Thymus (tissue), 11 donors: ENCODE data around the gene EPB41L3. TPM values are rescaled to one million over a fixed set of nuclear protein-coding genes. Genes with fewer than 3 reads are reported as not detected.

Experiments used
- DNase-seq, 9 donors: peaks; one replicate each; pipeline ENCODE4 v3.0.0-alpha.2; 2013; ENCODE audit warnings: low spot score in 9 of 9, low read depth in 6 of 9, missing footprints in 1 of 9
- H3K27ac ChIP-seq, 2 donors: one replicate each; pipeline ENCODE4 v1.5.1; 2013; ENCODE audit warnings: control low read depth in 1 of 2, low read depth in 1 of 2, low read length in 1 of 2, mild to moderate bottlenecking in 1 of 2, moderate library complexity in 1 of 2
- H3K27me3 ChIP-seq, 2 donors: one replicate each; pipeline ENCODE4 v1.5.1; 2013; ENCODE audit warnings: low read length in 1 of 2; ENCODE audit not compliant: control insufficient read depth in 2 of 2, insufficient read depth in 1 of 2
- H3K36me3 ChIP-seq, 2 donors: one replicate each; pipeline ENCODE4 v1.5.1; 2013; ENCODE audit warnings: low read length in 1 of 2, mild to moderate bottlenecking in 1 of 2, moderate library complexity in 1 of 2; ENCODE audit not compliant: control insufficient read depth in 2 of 2, insufficient read depth in 2 of 2
- H3K4me1 ChIP-seq, 2 donors: one replicate each; pipeline ENCODE4 v1.5.1; 2013; ENCODE audit warnings: low read length in 2 of 2; ENCODE audit not compliant: control insufficient read depth in 2 of 2, insufficient read depth in 2 of 2
- H3K4me3 ChIP-seq, 2 donors: one replicate each; pipeline ENCODE4 v1.5.1; 2013; ENCODE audit warnings: low read length in 2 of 2, control low read depth in 1 of 2, mild to moderate bottlenecking in 1 of 2
- H3K9me3 ChIP-seq, 2 donors: one replicate each; pipeline ENCODE4 v1.5.1; 2013; ENCODE audit warnings: low read length in 1 of 2, mild to moderate bottlenecking in 1 of 2; ENCODE audit not compliant: control insufficient read depth in 2 of 2, insufficient read depth in 1 of 2
- WGBS: extraction: QIAGEN DNeasy Blood & Tissue Kit; methylation state at CpG from one replicate; pipeline ENCODE4 v1.1.7; 2013; 5-methylcytosine and 5-hydroxymethylcytosine counted together
- polyA plus RNA-seq: library from polyadenylated mRNA; stranded (reverse); fragments of 200-250 nt; gene quantifications from one replicate; pipeline ENCODE4 v1.2.3, GENCODE V29; 2013
- total RNA-seq: library from RNA; stranded (reverse); fragments of 120-200 nt; gene quantifications from one replicate; pipeline ENCODE4 v1.2.4, GENCODE V29; 2013
- donor health status: healthy.

Gene EPB41L3
- total and polyA plus RNA-seq, 2 donors = 17.8 to 31.9 TPM

- no peak for DNase-seq
- no peak overlapping the region for H3K4me3 ChIP-seq
- H3K27me3 ChIP-seq = no peaks in the 10 kb centered on the region
- no peaks in the 10 kb centered on the region for H3K9me3 ChIP-seq
- H3K27ac ChIP-seq = no peak overlapping the region
- H3K36me3 ChIP-seq = no peaks in the 10 kb centered on the region
- H3K4me1 ChIP-seq = no peaks in the 10 kb centered on the region
- WGBS = 95% methylated on average over 4 of the region's 4 CpGs
These were observed 109.4 kb downstream of the EPB41L3 start for GRCh38 chr18:5434425-5434824.

GRCh38 chr18:5431836-5432575 lies 111.8 kb downstream of the EPB41L3 start:
- DNase-seq = no peak
- H3K9me3 ChIP-seq = no peaks in the 10 kb centered on the region
- WGBS = 91% methylated on average over 8 of the region's 8 CpGs
- no peaks in the 10 kb centered on the region for H3K4me1 ChIP-seq
- no peak overlapping the region for H3K4me3 ChIP-seq
- no peaks in the 10 kb centered on the region for H3K27me3 ChIP-seq
- no peak overlapping the region for H3K27ac ChIP-seq
- no peaks in the 10 kb centered on the region for H3K36me3 ChIP-seq

- 96% methylated on average over 7 of the region's 7 CpGs for WGBS
- no peak for DNase-seq
- H3K27ac ChIP-seq = no peak overlapping the region
- no peaks in the 10 kb centered on the region for H3K9me3 ChIP-seq
- H3K4me3 ChIP-seq = no peak overlapping the region
- no peaks in the 10 kb centered on the region for H3K4me1 ChIP-seq
- H3K36me3 ChIP-seq = no peaks in the 10 kb centered on the region
- H3K27me3 ChIP-seq = no peaks in the 10 kb centered on the region
These were observed 113.7 kb downstream of the EPB41L3 start for GRCh38 chr18:5430131-5430530.

GRCh38 chr18:5429681-5430080 lies 114.1 kb downstream of the EPB41L3 start:
- Histone ChIP-seq H3K27ac (no peak overlapping the region), H3K4me3 (no peak overlapping the region), H3K27me3 (no peaks in the 10 kb centered on the region), H3K9me3 (no peaks in the 10 kb centered on the region), H3K36me3 (no peaks in the 10 kb centered on the region), H3K4me1 (no peaks in the 10 kb centered on the region)
- WGBS = 97% methylated on average over 7 of the region's 7 CpGs
- no peak for DNase-seq

- 57% methylated on average over 2 of the region's 2 CpGs for WGBS
- Histone ChIP-seq H3K27ac (no peak overlapping the region), H3K27me3 (no peaks in the 10 kb centered on the region), H3K36me3 (no peaks in the 10 kb centered on the region), H3K4me3 (no peak overlapping the region), H3K4me1 (no peaks in the 10 kb centered on the region), H3K9me3 (no peaks in the 10 kb centered on the region)
- DNase-seq = no peak
These were observed 118.1 kb downstream of the EPB41L3 start for GRCh38 chr18:5425721-5426120.

- H3K27me3 ChIP-seq = no peaks in the 10 kb centered on the region
- H3K4me3 ChIP-seq = no peak overlapping the region
- H3K9me3 ChIP-seq = no peaks in the 10 kb centered on the region
- H3K36me3 ChIP-seq = no peaks in the 10 kb centered on the region
- 70% methylated on average over 6 of the region's 6 CpGs for WGBS
- H3K27ac ChIP-seq = no peak overlapping the region
- DNase-seq = peak in 5 of 9 donors; percentile 1 to 28 (median 4)
- no peaks in the 10 kb centered on the region for H3K4me1 ChIP-seq
These were observed 118.7 kb downstream of the EPB41L3 start for GRCh38 chr18:5424903-5425664.

- no peak overlapping the region for H3K27ac ChIP-seq
- WGBS = 98% methylated on average over 3 of the region's 3 CpGs
- no peaks in the 10 kb centered on the region for H3K27me3 ChIP-seq
- no peaks in the 10 kb centered on the region for H3K36me3 ChIP-seq
- H3K4me1 ChIP-seq = no peaks in the 10 kb centered on the region
- H3K9me3 ChIP-seq = no peaks in the 10 kb centered on the region
- no peak for DNase-seq
- no peak overlapping the region for H3K4me3 ChIP-seq
These were observed 121.2 kb downstream of the EPB41L3 start for GRCh38 chr18:5422626-5423025.

- Histone ChIP-seq H3K4me1 (no peaks in the 10 kb centered on the region), H3K4me3 (no peak overlapping the region), H3K36me3 (no peaks in the 10 kb centered on the region), H3K27me3 (no peaks in the 10 kb centered on the region), H3K27ac (no peak overlapping the region), H3K9me3 (no peaks in the 10 kb centered on the region)
- DNase-seq = no peak
- 93% methylated on average over 5 of the region's 5 CpGs for WGBS
These were observed 121.8 kb downstream of the EPB41L3 start for GRCh38 chr18:5421981-5422380.

GRCh38 chr18:5420906-5421305 lies 122.9 kb downstream of the EPB41L3 start:
- 94% methylated on average over 3 of the region's 3 CpGs for WGBS

More at GRCh38 chr18:5420906-5421305, 122.9 kb downstream of the EPB41L3 start:
- Histone ChIP-seq H3K4me3 (no peak overlapping the region), H3K27me3 (no peaks in the 10 kb centered on the region), H3K27ac (no peak overlapping the region), H3K36me3 (no peaks in the 10 kb centered on the region), H3K4me1 (no peaks in the 10 kb centered on the region), H3K9me3 (no peaks in the 10 kb centered on the region)
- DNase-seq = no peak
